CD4-positive, alpha-beta memory T cell (primary cell): Measurements from ENCODE around the gene FREM1. TPM values are rescaled to one million over a fixed set of nuclear protein-coding genes. Genes with fewer than 3 reads are reported as not detected.

Source experiments
- CTCF ChIA-PET: fragments of 350-600 bp; sonication (Branson Sonifier 250); formaldehyde crosslinking; loops from one replicate; lab custom pipeline; 2021; ENCODE audit warnings: inconsistent platforms; ENCODE audit not compliant: partially characterized antibody; lab: Charles Lee
- POLR2A ChIA-PET: fragments of 350-600 bp; sonication (Branson Sonifier 250); formaldehyde crosslinking; loops from one replicate; lab custom pipeline; 2021; ENCODE audit not compliant: partially characterized antibody; lab: Charles Lee
- DNase-seq, 5 donors: peaks; one replicate each; pipeline versions ENCODE4 v3.0.0 to v3.0.0-alpha.2; 2020 to 2022; ENCODE audit warnings: mixed read lengths in 1 of 5
- H3K27ac ChIP-seq: one replicate; pipeline ENCODE4 v1.7.0; 2013; ENCODE audit warnings: low read depth, low read length
- H3K27me3 ChIP-seq: 2 replicates; pipeline ENCODE4 v1.7.0; 2013; ENCODE audit warnings: mild to moderate bottlenecking, low read length, moderate library complexity; ENCODE audit not compliant: insufficient read depth
- H3K36me3 ChIP-seq: 2 replicates; pipeline ENCODE4 v1.7.0; 2013; ENCODE audit warnings: mild to moderate bottlenecking, low read length, moderate library complexity; ENCODE audit not compliant: insufficient read depth
- H3K4me1 ChIP-seq: 2 replicates; pipeline ENCODE4 v1.7.0; 2013; ENCODE audit warnings: mild to moderate bottlenecking, low read length, moderate library complexity; ENCODE audit not compliant: insufficient read depth
- H3K4me3 ChIP-seq, 2 donors: one replicate each; pipeline ENCODE4 v1.7.0; 2013; ENCODE audit warnings: low read length in 2 of 2, mild to moderate bottlenecking in 1 of 2
- H3K9me3 ChIP-seq, 2 donors: one replicate each; pipeline ENCODE4 v1.7.0; 2013; ENCODE audit warnings: low read length in 2 of 2, control low read depth in 1 of 2; ENCODE audit not compliant: control insufficient read depth in 1 of 2
- H3K27ac Mint-ChIP-seq, 7 donors: one replicate each; pipeline ENCODE4 v1.8.0; 2020 to 2021; ENCODE audit warnings: mixed read lengths in 7 of 7, mild to moderate bottlenecking in 6 of 7, inconsistent platforms in 3 of 7, moderate library complexity in 3 of 7
- H3K27me3 Mint-ChIP-seq, 2 donors: one replicate each; pipeline ENCODE4 v1.8.0; 2020 to 2021; ENCODE audit warnings: mixed read lengths in 2 of 2
- H3K36me3 Mint-ChIP-seq, 2 donors: one replicate each; pipeline ENCODE4 v1.8.0; 2020 to 2021; ENCODE audit warnings: mixed read lengths in 2 of 2, inconsistent platforms in 1 of 2, mild to moderate bottlenecking in 1 of 2
- H3K4me1 Mint-ChIP-seq, 4 donors: one replicate each; pipeline ENCODE4 v1.8.0; 2020 to 2021; ENCODE audit warnings: mixed read lengths in 4 of 4, mild to moderate bottlenecking in 1 of 4
- H3K4me3 Mint-ChIP-seq, 8 donors: one replicate each; pipeline ENCODE4 v1.8.0; 2020 to 2021; ENCODE audit warnings: mixed read lengths in 8 of 8, mild to moderate bottlenecking in 7 of 8, moderate library complexity in 6 of 8, inconsistent platforms in 3 of 8
- H3K9me3 Mint-ChIP-seq, 8 donors: one replicate each; pipeline ENCODE4 v1.8.0; 2020 to 2021; ENCODE audit warnings: mixed read lengths in 8 of 8, mild to moderate bottlenecking in 5 of 8, inconsistent platforms in 3 of 8, moderate library complexity in 1 of 8
- intact Hi-C: fragments of 100-400 bp; cut with micrococcal nuclease; formaldehyde crosslinking; loops from one replicate; pipeline ENCODE4 v1.15.1; 2023
- polyA plus RNA-seq, 2 donors: library from polyadenylated mRNA; unstranded; fragments of 300-500 nt; fragmentation: Illumina TruSeq; gene quantifications; one replicate each; pipeline ENCODE4 v1.2.3, GENCODE V29; 2021
- total RNA-seq, 2 experiments: library from RNA; stranded (reverse); gene quantifications; one replicate each; pipeline ENCODE4 v1.2.3, GENCODE V29; 2021

The FREM1 gene
- total and polyA plus RNA-seq, 4 experiments from 2014 or later: 0.14 TPM; not detected in 3

DNA sequence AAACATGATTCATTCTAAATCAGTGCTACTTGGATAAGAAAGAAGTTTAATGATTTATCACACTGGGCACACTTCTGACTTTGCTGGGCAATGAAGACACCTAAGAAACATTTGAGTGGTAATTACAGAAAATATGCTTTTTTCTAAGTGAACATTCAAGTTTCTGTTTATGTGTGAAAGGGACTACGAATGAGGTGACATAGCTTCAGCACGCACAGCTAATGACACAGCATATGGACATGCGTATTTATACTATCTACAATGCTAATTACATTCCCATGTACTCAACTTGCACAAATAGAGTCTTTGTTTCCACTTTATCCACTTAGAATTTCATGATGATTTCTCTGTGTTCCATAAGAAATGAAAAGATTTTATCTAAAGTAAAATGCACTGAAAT, 40.6 kb downstream of the FREM1 start:
- H3K4me1 ChIP-seq: no peaks in the 10 kb centered on the region
- H3K36me3 ChIP-seq: no peaks in the 10 kb centered on the region
- Mint-ChIP-seq H3K36me3 (no peaks in the 10 kb centered on the region), H3K27ac (no peak overlapping the region), H3K4me3 (no peak overlapping the region), H3K27me3 (peaks cover 0 to 1% of the 10 kb centered on the region in 2 donors), H3K4me1 (no peaks in the 10 kb centered on the region), H3K9me3 (peaks cover 0 to 8% (median 0%) of the 10 kb centered on the region in 8 donors)
- POLR2A ChIA-PET: no interaction called here
- no peak overlapping the region for H3K27ac ChIP-seq
- no peaks in the 10 kb centered on the region for H3K9me3 ChIP-seq
- no peak overlapping the region for H3K4me3 ChIP-seq
- H3K27me3 ChIP-seq: no peaks in the 10 kb centered on the region
- DNase-seq: no peak
- intact Hi-C loops: no loop called here
- CTCF ChIA-PET: no interaction called here

DNA sequence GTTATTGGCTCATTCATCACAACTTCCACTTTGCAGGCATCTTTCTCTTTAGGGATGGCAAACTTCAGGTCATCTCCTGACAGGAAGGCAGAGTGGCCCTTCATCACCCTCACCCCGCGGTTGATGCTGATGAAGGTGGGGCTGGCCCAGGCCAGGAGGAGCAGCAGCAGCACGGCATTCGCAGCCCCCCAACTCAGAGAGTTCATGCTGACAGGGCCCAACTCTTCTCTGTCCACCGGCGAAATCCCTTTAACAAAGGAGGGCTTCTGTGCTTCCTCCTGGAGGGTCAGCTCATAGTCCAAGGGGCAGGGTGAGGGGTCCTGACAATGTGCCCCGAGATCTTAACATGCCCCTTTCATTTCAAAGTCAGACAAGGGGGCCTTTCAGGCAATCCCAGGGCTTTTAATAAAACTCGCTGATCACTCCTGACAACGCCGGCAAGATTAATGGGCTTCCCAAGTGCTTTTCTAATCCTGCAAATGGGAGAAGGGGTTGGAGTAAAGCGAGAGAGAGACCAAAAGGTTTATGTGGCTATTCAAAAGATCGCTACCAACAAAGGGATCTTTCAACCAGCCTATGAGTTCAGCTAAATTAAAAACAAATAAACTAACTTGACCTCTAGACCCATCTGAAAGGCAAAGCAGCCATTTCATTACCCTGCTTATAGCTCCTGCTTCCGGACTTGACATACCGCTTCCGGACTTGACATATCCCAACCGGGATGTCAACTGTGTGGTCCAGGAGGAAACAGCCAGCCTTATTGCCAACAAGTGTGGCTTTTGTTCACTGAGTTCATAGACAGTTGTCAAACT, 41.2 kb downstream of the FREM1 start:
- Mint-ChIP-seq H3K9me3 (peaks cover 0 to 8% (median 0%) of the 10 kb centered on the region in 8 donors), H3K4me3 (no peak overlapping the region), H3K4me1 (no peaks in the 10 kb centered on the region), H3K27ac (no peak overlapping the region), H3K27me3 (peaks cover 0 to 1% of the 10 kb centered on the region in 2 donors), H3K36me3 (no peaks in the 10 kb centered on the region)
- CTCF ChIA-PET: no interaction called here
- Histone ChIP-seq H3K4me3 (no peak overlapping the region), H3K27me3 (no peaks in the 10 kb centered on the region), H3K4me1 (no peaks in the 10 kb centered on the region), H3K36me3 (no peaks in the 10 kb centered on the region), H3K9me3 (no peaks in the 10 kb centered on the region), H3K27ac (no peak overlapping the region)
- POLR2A ChIA-PET: no interaction called here
- no peak for DNase-seq
- intact Hi-C loops: no loop called here

DNA sequence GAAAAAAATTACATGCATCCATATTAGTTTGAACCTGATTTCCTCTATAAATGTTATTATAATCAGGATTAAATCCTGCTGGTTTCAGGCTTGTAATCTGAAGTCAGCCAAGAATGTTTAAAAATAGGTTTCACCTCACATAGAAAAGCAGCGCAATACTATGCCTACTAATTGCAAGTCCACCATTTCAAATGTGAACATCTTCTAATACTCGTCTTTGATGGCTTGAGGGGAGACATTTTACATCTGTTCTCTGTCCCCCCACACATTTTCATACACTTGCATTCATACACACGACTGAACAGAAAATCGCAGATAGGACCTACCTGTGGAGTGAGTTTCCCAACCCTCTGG, 41.8 kb downstream of the FREM1 start:
- Mint-ChIP-seq H3K36me3 (no peaks in the 10 kb centered on the region), H3K9me3 (peaks cover 0 to 4% (median 0%) of the 10 kb centered on the region in 8 donors), H3K4me1 (no peaks in the 10 kb centered on the region), H3K27me3 (peaks cover 0 to 1% of the 10 kb centered on the region in 2 donors), H3K4me3 (no peak overlapping the region), H3K27ac (no peak overlapping the region)
- Histone ChIP-seq H3K27me3 (no peaks in the 10 kb centered on the region), H3K27ac (no peak overlapping the region), H3K36me3 (no peaks in the 10 kb centered on the region), H3K4me1 (no peaks in the 10 kb centered on the region), H3K9me3 (no peaks in the 10 kb centered on the region), H3K4me3 (no peak overlapping the region)
- DNase-seq: no peak
- intact Hi-C loops: no loop called here
- CTCF ChIA-PET: no interaction called here
- POLR2A ChIA-PET: no interaction called here

DNA sequence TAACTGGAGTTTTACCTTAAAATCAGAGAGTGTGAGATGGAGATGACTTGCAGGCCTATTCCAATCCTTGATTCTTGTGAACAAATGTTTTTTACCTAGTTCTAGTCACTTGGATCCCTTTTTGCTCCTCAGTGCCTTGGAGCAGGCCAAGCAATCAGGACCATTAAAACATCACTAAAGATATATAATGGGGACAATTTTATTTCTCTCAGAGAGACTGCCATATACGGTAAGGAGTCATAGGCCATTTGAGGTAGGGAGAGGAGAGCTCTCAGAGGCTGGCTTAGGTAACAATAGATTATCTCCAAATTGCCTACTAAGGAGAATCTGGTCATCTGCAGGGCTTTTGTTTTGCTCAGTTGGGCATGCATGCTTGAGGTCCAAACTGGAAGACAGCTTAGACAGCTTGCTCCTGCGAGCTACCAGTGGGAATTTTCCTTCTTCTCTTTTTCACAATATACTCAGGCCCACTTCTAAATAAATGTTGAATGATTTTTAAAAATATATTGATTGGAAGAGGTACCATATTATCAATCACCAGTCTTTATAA, 44.0 kb downstream of the FREM1 start:
- no peaks in the 10 kb centered on the region for H3K9me3 Mint-ChIP-seq
- no peaks in the 10 kb centered on the region for H3K4me1 Mint-ChIP-seq
- H3K4me3 Mint-ChIP-seq: no peak overlapping the region
- no peaks in the 10 kb centered on the region for H3K4me1 ChIP-seq
- CTCF ChIA-PET: no interaction called here
- H3K4me3 ChIP-seq: no peak overlapping the region
- H3K27ac ChIP-seq: no peak overlapping the region
- POLR2A ChIA-PET: no interaction called here
- no peaks in the 10 kb centered on the region for H3K9me3 ChIP-seq
- intact Hi-C loops: no loop called here
- no peaks in the 10 kb centered on the region for H3K36me3 ChIP-seq
- no peaks in the 10 kb centered on the region for H3K36me3 Mint-ChIP-seq
- peaks cover 0 to 1% of the 10 kb centered on the region in 2 donors for H3K27me3 Mint-ChIP-seq
- DNase-seq: no peak
- no peaks in the 10 kb centered on the region for H3K27me3 ChIP-seq
- H3K27ac Mint-ChIP-seq: no peak overlapping the region

DNA sequence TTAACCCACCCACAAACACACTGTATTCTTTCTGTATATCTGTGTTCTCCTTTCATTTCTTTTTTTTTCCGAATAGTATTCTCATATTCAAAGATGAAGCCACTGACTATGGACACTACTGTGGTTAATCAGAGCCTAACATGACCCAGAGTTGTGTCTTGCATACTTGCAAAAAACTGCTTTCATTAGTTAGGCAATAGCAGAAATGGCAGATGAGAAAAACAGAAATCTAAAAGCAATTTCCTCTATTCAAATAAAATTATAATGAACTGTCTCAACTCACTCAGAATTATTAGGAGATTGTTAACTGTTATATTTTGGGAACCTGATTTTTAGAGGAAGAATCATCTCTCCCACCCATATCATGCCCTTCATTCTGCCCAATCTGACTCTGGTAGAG, 45.9 kb downstream of the FREM1 start:
- ChIA-PET POLR2A (no interaction called here), CTCF (no interaction called here)
- Mint-ChIP-seq H3K27ac (no peak overlapping the region), H3K9me3 (peaks cover 0 to 1% (median 0%) of the 10 kb centered on the region in 8 donors), H3K27me3 (peaks cover 0 to 1% of the 10 kb centered on the region in 2 donors), H3K4me1 (no peaks in the 10 kb centered on the region), H3K4me3 (no peak overlapping the region), H3K36me3 (no peaks in the 10 kb centered on the region)
- Histone ChIP-seq H3K4me3 (no peak overlapping the region), H3K9me3 (no peaks in the 10 kb centered on the region), H3K27me3 (no peaks in the 10 kb centered on the region), H3K36me3 (no peaks in the 10 kb centered on the region), H3K4me1 (no peaks in the 10 kb centered on the region), H3K27ac (no peak overlapping the region)
- intact Hi-C loops: no loop called here
- DNase-seq: no peak

DNA sequence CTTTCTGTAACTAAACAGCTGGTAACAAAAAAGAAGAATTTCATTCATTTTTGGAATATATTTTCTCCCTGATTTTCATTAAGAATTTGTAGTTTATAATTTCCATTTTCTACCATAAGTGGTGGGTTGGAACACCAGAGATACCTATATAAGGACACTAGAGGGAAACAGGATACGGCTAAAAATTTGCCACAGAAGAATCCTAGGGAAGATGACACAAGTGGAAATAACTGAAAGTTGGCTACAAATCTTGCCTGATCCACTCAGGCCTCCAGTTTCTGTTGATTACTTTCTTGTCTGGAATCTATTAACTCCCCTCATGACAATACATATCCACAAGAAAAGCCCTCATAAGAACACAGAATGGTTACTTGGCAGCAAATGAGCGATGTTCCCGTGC, 46.8 kb downstream of the FREM1 start:
- Mint-ChIP-seq H3K36me3 (no peaks in the 10 kb centered on the region), H3K4me1 (no peaks in the 10 kb centered on the region), H3K27ac (no peak overlapping the region), H3K27me3 (no peaks in the 10 kb centered on the region), H3K9me3 (peaks cover 0 to 1% (median 0%) of the 10 kb centered on the region in 8 donors), H3K4me3 (no peak overlapping the region)
- ChIA-PET CTCF (no interaction called here), POLR2A (no interaction called here)
- intact Hi-C loops: no loop called here
- DNase-seq: no peak
- H3K27ac ChIP-seq: no peak overlapping the region
- H3K36me3 ChIP-seq: no peaks in the 10 kb centered on the region
- no peaks in the 10 kb centered on the region for H3K27me3 ChIP-seq
- H3K4me1 ChIP-seq: no peaks in the 10 kb centered on the region
- no peak overlapping the region for H3K4me3 ChIP-seq
- H3K9me3 ChIP-seq: no peaks in the 10 kb centered on the region

DNA sequence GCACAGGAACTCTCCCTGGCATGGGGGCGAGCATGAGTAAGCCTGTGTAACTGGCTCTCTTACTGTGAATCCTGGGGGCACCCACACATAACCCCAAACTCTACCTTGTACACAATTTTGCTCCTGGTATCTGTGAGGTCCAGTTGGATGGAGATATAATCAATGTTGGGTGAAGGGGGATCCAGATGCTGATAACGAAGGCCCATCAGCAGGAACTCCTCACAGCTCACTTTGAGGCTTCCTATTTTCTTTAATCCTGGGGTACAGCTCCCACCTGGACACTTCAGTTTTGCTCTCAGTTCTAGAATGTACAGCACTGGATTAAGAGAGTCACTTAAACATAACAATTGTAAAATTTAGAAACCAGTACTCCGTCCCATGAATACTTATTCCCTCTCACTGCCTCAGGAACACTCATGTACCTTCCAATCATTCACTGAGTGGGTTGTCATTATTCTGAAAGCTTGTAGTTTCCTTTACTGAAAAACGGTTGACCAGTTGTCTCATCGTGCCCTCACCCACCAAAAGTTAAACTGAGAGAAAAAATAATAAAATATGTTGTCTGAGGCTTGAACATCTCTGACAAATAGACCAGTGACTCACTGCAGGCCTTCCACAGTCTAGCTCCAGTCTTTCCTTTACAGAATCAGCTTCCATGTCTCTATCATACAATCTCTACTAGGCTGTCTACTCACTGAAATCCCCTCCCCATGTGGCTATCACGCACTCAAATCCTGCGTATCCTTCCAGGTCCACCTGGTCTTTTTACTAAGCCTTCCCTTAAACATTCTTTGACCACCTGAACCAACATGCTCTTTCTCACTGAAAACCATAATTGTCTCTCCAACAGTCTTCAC, 52.6 kb downstream of the FREM1 start:
- Histone ChIP-seq H3K9me3 (no peaks in the 10 kb centered on the region), H3K27me3 (no peaks in the 10 kb centered on the region), H3K36me3 (no peaks in the 10 kb centered on the region), H3K27ac (no peak overlapping the region), H3K4me1 (no peaks in the 10 kb centered on the region), H3K4me3 (no peak overlapping the region)
- POLR2A ChIA-PET: no interaction called here
- Mint-ChIP-seq H3K36me3 (no peaks in the 10 kb centered on the region), H3K4me3 (no peak overlapping the region), H3K4me1 (no peaks in the 10 kb centered on the region), H3K27me3 (peaks cover 0 to 1% of the 10 kb centered on the region in 2 donors), H3K9me3 (peaks cover 0 to 3% (median 0%) of the 10 kb centered on the region in 8 donors), H3K27ac (no peak overlapping the region)
- DNase-seq: no peak
- intact Hi-C loops: no loop called here
- CTCF ChIA-PET: no interaction called here
